ENCODE measurements around the gene IL1RAPL1. TPM values are rescaled to one million over a fixed set of nuclear protein-coding genes. Genes with fewer than 3 reads are reported as not detected.

Gene IL1RAPL1
- total RNA-seq, 1 donor from 2014 or later = 3.6 TPM

DNA sequence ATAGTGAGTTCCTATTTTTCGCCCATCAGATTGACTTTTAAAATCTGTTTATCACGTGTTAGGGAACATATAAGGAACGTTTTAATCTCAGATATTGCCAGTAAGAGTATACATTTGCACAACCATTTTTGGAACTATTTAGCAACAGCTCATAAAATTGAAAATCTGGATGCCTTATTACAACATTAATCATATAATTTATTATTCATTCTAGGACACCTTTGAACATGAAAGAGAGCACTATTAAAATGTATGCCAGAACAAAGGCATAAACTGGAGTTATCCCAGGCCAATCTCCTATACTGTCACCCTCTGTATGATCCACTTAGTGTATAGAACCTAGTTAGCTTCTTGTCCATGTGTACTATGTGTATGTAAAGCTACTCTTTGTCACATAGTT lies 1049.1 kb downstream of the IL1RAPL1 start:
- H3K36me3 Mint-ChIP-seq (ENCODE audit: insufficient read depth) = no peaks in the 10 kb centered on the region
- no peak for DNase-seq (ENCODE audit: low spot score, unreplicated experiment)
- no peak overlapping the region for H3K4me3 Mint-ChIP-seq (ENCODE audit: low read depth)
- no peaks in the 10 kb centered on the region for H3K27me3 Mint-ChIP-seq
- H3K4me1 Mint-ChIP-seq (ENCODE audit: low read depth) = peaks cover 4% of the 10 kb centered on the region
- no peak overlapping the region for H3K27ac Mint-ChIP-seq
- TF ChIP-seq, protein P1, sequence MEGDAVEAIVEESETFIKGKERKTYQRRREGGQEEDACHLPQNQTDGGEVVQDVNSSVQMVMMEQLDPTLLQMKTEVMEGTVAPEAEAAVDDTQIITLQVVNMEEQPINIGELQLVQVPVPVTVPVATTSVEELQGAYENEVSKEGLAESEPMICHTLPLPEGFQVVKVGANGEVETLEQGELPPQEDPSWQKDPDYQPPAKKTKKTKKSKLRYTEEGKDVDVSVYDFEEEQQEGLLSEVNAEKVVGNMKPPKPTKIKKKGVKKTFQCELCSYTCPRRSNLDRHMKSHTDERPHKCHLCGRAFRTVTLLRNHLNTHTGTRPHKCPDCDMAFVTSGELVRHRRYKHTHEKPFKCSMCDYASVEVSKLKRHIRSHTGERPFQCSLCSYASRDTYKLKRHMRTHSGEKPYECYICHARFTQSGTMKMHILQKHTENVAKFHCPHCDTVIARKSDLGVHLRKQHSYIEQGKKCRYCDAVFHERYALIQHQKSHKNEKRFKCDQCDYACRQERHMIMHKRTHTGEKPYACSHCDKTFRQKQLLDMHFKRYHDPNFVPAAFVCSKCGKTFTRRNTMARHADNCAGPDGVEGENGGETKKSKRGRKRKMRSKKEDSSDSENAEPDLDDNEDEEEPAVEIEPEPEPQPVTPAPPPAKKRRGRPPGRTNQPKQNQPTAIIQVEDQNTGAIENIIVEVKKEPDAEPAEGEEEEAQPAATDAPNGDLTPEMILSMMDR (IDR thresholded peaks at IDR 0.05; ENCODE audit: unreplicated experiment) = no peak
- H3K9me3 Mint-ChIP-seq (ENCODE audit: low read depth) = no peaks in the 10 kb centered on the region

DNA sequence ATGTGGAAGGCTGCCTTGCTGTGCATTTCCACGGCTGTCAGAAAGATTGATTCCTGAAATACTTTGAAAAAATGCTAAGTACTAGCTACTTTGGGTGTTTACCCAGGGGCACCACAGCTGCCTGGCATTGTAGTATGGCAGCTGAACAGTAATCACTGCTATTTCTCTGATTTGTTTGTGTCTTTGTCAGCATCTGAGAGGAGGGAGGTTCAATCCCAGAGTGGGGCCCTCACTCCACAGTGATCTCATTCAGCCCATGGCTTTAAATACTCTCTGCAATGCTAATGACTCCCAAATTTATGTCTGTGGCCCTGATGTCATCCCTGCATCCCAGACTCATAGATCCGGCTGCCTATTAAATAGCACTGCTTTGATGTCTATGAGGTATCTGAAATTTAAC lies 1052.9 kb downstream of the IL1RAPL1 start:
- Mint-ChIP-seq H3K36me3 (ENCODE audit: insufficient read depth) (no peaks in the 10 kb centered on the region), H3K9me3 (ENCODE audit: low read depth) (no peaks in the 10 kb centered on the region), H3K27ac (no peak overlapping the region), H3K4me3 (ENCODE audit: low read depth) (no peak overlapping the region), H3K27me3 (no peaks in the 10 kb centered on the region), H3K4me1 (ENCODE audit: low read depth) (peaks cover 3% of the 10 kb centered on the region)
- no peak for DNase-seq (ENCODE audit: low spot score, unreplicated experiment)
- TF ChIP-seq, protein P1 (IDR thresholded peaks at IDR 0.05; ENCODE audit: unreplicated experiment) = no peak

DNA sequence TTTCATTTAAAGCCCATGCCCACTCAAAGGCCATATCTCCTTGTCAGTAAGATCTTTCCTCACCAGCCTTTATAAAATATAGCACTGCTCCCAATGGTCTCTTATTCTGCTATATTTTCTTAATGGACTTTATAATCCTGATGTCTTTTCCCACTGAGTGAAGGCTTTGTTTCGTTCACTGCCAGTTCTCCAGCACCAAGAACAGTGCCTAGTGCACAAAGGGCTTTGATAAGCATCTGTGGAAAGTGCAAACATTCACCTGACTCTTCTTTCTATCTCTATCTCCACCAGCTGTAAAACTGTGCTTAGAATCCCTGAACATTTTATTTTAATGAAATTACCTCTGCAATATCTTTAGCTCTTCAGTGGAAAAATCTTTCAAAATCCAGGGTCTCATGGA lies 1054.2 kb downstream of the IL1RAPL1 start:
- TF ChIP-seq, protein P1 (IDR thresholded peaks at IDR 0.05; ENCODE audit: unreplicated experiment) = no peak
- no peak for DNase-seq (ENCODE audit: low spot score, unreplicated experiment)
- Mint-ChIP-seq H3K4me1 (ENCODE audit: low read depth) (peaks cover 3% of the 10 kb centered on the region), H3K4me3 (ENCODE audit: low read depth) (no peak overlapping the region), H3K27me3 (no peaks in the 10 kb centered on the region), H3K27ac (no peak overlapping the region), H3K9me3 (ENCODE audit: low read depth) (peaks cover 4% of the 10 kb centered on the region), H3K36me3 (ENCODE audit: insufficient read depth) (no peaks in the 10 kb centered on the region)

DNA sequence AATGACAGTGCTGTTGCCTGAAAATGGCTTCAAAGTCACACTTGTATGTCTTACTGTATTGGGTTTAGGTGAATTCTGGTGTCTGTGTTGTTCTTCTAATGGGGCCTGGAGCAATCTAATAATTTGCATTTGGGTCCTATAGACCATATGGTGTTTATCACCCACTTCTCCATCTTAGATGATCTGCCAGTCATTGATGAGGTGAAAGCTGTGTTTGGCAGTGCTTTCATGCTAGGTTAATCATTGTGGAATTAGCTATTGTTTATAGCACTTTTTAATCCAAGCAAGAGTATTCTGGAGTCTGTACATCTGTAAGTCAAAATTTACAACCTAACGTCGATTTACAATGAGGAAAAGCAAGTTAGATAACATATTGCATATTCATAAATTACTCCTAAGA lies 1055.9 kb downstream of the IL1RAPL1 start:
- Mint-ChIP-seq H3K4me1 (ENCODE audit: low read depth) (peaks cover 3% of the 10 kb centered on the region), H3K27ac (no peak overlapping the region), H3K27me3 (no peaks in the 10 kb centered on the region), H3K36me3 (ENCODE audit: insufficient read depth) (no peaks in the 10 kb centered on the region), H3K9me3 (ENCODE audit: low read depth) (peaks cover 6% of the 10 kb centered on the region), H3K4me3 (ENCODE audit: low read depth) (no peak overlapping the region)
- TF ChIP-seq, protein P1 (IDR thresholded peaks at IDR 0.05; ENCODE audit: unreplicated experiment) = no peak
- no peak for DNase-seq (ENCODE audit: low spot score, unreplicated experiment)

DNA sequence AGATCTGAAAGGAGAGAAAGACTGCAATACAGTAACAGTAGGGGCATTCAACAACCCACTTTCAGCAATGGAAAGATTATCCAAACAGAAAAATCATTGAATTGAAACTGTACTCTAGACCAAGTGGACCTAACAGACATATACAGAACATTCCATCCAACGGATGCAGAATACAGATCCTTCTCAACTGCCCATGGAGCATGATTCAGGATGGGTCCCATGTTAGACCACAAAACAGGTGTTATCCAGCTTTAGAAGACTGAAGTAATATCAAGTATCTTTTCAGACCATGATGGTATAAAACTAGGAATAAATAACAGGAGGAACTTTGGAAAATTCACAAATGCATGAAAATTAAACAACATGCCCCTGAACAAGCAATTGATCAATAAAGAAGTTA lies 1060.9 kb downstream of the IL1RAPL1 start:
- H3K9me3 Mint-ChIP-seq (ENCODE audit: low read depth) = peaks cover 16% of the 10 kb centered on the region
- no peaks in the 10 kb centered on the region for H3K36me3 Mint-ChIP-seq (ENCODE audit: insufficient read depth)
- H3K27ac Mint-ChIP-seq = no peak overlapping the region
- H3K4me1 Mint-ChIP-seq (ENCODE audit: low read depth) = peaks cover 1% of the 10 kb centered on the region
- DNase-seq (ENCODE audit: low spot score, unreplicated experiment) = no peak
- TF ChIP-seq, protein P1 (IDR thresholded peaks at IDR 0.05; ENCODE audit: unreplicated experiment) = no peak
- H3K4me3 Mint-ChIP-seq (ENCODE audit: low read depth) = no peak overlapping the region
- H3K27me3 Mint-ChIP-seq = no peaks in the 10 kb centered on the region
